ENCODE data around the gene RALGAPA1. TPM values are rescaled to one million over a fixed set of nuclear protein-coding genes. Genes with fewer than 3 reads are reported as not detected.

RALGAPA1 gene
- total and polyA plus RNA-seq, 8 donors: 6.0 to 482 (median 128) TPM

DNA sequence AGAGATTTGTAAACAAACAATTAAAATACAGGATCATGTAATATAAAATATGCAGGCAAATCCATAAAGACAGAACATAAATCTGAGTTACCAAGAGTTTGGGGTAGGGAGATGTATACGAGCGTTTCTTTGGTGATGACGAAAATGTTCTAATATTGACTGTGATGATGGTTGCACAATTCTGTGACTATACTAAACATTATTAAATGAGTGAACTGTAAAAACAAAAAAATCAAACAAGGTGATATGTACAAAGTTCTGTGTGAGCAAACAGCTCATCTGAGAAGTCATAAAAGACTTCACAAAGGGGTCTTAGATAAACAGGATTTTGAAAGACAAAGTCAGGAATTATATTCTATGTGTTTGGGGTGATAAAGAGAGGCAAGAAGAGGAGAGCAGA lies 147.2 kb downstream of the RALGAPA1 start:
- Histone ChIP-seq H3K27ac (no peak overlapping the region), H3K27me3 (no peaks in the 10 kb centered on the region), H3K9me3 (no peaks in the 10 kb centered on the region), H3K4me1 (no peaks in the 10 kb centered on the region), H3K4me3 (no peak overlapping the region), H3K36me3 (peaks cover 3 to 84% (median 74%) of the 10 kb centered on the region in 4 donors)
- no peak for TF ChIP-seq EP300 (IDR thresholded peaks at IDR 0.05)
- TF ChIP-seq, protein P1, sequence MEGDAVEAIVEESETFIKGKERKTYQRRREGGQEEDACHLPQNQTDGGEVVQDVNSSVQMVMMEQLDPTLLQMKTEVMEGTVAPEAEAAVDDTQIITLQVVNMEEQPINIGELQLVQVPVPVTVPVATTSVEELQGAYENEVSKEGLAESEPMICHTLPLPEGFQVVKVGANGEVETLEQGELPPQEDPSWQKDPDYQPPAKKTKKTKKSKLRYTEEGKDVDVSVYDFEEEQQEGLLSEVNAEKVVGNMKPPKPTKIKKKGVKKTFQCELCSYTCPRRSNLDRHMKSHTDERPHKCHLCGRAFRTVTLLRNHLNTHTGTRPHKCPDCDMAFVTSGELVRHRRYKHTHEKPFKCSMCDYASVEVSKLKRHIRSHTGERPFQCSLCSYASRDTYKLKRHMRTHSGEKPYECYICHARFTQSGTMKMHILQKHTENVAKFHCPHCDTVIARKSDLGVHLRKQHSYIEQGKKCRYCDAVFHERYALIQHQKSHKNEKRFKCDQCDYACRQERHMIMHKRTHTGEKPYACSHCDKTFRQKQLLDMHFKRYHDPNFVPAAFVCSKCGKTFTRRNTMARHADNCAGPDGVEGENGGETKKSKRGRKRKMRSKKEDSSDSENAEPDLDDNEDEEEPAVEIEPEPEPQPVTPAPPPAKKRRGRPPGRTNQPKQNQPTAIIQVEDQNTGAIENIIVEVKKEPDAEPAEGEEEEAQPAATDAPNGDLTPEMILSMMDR (IDR thresholded peaks at IDR 0.05): no peak
- TF ChIP-seq POLR2AphosphoS5 (IDR thresholded peaks at IDR 0.05): no peak
- no peak for TF ChIP-seq POLR2A (IDR thresholded peaks at IDR 0.05)
- 92 to 97% (median 94%) methylated on average over 3 of the region's 3 CpGs for WGBS, 5 donors
- DNase-seq: no peak
- intact Hi-C loops (cut with DNase I; ENCODE audit: low total_unique reads): no loop called here

DNA sequence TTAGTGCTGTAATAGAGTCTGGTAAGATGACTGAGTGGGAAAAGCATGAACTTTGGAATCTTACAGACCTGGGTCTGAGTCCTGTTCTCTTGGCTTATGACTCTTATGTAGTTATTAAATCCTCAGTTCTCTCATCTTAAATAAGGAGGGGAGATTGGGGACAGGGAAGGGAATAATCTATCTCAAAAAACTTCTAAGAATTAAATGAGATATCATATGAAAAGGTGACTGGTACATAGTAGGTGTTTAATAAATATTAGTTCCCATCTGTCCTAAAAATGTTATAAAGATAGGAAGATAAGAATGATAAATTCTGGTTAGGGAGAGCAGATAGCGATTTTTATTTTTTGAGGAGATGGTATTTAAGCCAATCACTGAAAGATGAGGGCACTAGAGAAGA lies 156.1 kb downstream of the RALGAPA1 start:
- Histone ChIP-seq H3K9me3 (no peaks in the 10 kb centered on the region), H3K4me3 (no peak overlapping the region), H3K36me3 (peaks cover 0 to 76% (median 60%) of the 10 kb centered on the region in 4 donors), H3K27ac (no peak overlapping the region), H3K4me1 (no peaks in the 10 kb centered on the region), H3K27me3 (no peaks in the 10 kb centered on the region)
- DNase-seq: no peak
- 89 to 100% (median 96%) methylated on average over 1 of the region's 1 CpG for WGBS, 5 donors
- intact Hi-C loops (cut with DNase I; ENCODE audit: low total_unique reads): no loop called here
- TF ChIP-seq POLR2AphosphoS5 (IDR thresholded peaks at IDR 0.05) (no peak), EP300 (IDR thresholded peaks at IDR 0.05) (no peak), POLR2A (IDR thresholded peaks at IDR 0.05) (no peak)
- TF ChIP-seq, protein P1 (IDR thresholded peaks at IDR 0.05): no peak

- H3K27me3 ChIP-seq: no peaks in the 10 kb centered on the region
- intact Hi-C loops (cut with DNase I; ENCODE audit: low total_unique reads): no loop called here
- DNase-seq: no peak
- H3K36me3 ChIP-seq: peaks cover 0 to 95% (median 86%) of the 10 kb centered on the region in 4 donors
- no peak for TF ChIP-seq EP300 (IDR thresholded peaks at IDR 0.05)
- no peak for TF ChIP-seq POLR2AphosphoS5 (IDR thresholded peaks at IDR 0.05)
- TF ChIP-seq, protein P1 (IDR thresholded peaks at IDR 0.05): no peak
- TF ChIP-seq POLR2A (IDR thresholded peaks at IDR 0.05): no peak
- no peak overlapping the region for H3K4me3 ChIP-seq
- peaks cover 0 to 16% (median 7%) of the 10 kb centered on the region in 4 donors for H3K9me3 ChIP-seq
- no peaks in the 10 kb centered on the region for H3K4me1 ChIP-seq
- no peak overlapping the region for H3K27ac ChIP-seq
These were observed 165.6 kb downstream of the RALGAPA1 start for GRCh38 chr14:35643513-35643912.

GRCh38 chr14:35637851-35638250 lies 171.2 kb downstream of the RALGAPA1 start:
- 87 to 92% (median 90%) methylated on average over 2 of the region's 2 CpGs for WGBS, 5 donors
- Histone ChIP-seq H3K9me3 (peaks cover 0 to 9% (median 0%) of the 10 kb centered on the region in 4 donors), H3K27ac (no peak overlapping the region), H3K36me3 (peaks cover 0 to 92% (median 75%) of the 10 kb centered on the region in 4 donors), H3K4me3 (no peak overlapping the region), H3K27me3 (no peaks in the 10 kb centered on the region), H3K4me1 (peaks cover 0 to 2% (median 0%) of the 10 kb centered on the region in 4 donors)
- intact Hi-C loops (cut with DNase I; ENCODE audit: low total_unique reads): no loop called here
- TF ChIP-seq EP300 (IDR thresholded peaks at IDR 0.05): no peak
- no peak for TF ChIP-seq POLR2A (IDR thresholded peaks at IDR 0.05)
- TF ChIP-seq POLR2AphosphoS5 (IDR thresholded peaks at IDR 0.05): no peak
- TF ChIP-seq, protein P1 (IDR thresholded peaks at IDR 0.05): no peak
- DNase-seq: no peak

All from stomach (tissue), 9 donors.